HG03442 (cell line): ENCODE measurements around the gene ZFYVE27.

Experiments
- ATAC-seq: cut with Tn5 transposase; IDR thresholded peaks from one replicate; pipeline ENCODE4 v1.9.1; 2021; ENCODE audit warnings: mild to moderate bottlenecking, moderate library complexity; ENCODE audit not compliant: unreplicated experiment

ZFYVE27 gene

DNA sequence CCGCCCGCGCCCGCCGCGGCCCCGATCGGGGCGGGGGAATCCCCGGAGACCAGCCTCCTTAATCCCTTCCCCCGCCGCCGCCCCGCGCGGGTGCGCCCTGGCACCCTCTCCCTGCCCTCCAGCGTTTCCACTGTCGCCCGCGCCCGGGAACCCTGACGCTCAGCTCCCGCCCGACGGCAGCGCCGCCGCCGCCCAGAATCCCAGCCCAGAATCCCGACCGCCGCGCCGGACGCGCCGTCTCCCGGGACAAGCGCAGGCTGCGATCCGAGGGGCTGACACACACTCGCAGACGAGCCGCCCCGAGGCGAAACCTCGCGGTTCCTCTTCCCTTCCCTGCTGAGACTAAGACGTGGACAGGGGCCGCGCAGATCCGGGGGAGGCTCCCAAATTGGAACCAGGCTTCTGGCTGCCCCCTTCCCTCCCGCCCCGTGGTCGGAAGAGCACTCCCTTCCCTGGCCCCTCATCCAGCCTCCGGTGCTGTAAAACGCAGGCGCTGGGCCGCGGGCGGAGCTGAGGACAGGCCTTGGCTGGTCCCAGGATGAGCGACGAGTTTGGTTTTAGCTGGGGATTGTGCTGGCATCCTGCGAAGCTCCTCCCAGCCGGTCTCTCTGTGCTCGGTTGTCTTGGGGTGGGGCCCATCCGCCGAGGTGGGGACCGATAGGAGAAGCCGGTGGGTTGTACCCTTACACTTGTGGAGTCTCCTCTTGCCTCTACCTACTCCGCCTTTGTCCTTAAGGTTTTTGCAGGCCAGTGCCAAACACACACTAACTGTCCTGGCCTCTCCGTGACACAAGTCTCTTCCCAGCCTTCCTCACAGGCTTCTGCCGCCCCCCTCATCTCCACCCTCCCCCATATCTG, 22.3 kb upstream of the ZFYVE27 start:
- peak; percentile 46 for ATAC-seq

DNA sequence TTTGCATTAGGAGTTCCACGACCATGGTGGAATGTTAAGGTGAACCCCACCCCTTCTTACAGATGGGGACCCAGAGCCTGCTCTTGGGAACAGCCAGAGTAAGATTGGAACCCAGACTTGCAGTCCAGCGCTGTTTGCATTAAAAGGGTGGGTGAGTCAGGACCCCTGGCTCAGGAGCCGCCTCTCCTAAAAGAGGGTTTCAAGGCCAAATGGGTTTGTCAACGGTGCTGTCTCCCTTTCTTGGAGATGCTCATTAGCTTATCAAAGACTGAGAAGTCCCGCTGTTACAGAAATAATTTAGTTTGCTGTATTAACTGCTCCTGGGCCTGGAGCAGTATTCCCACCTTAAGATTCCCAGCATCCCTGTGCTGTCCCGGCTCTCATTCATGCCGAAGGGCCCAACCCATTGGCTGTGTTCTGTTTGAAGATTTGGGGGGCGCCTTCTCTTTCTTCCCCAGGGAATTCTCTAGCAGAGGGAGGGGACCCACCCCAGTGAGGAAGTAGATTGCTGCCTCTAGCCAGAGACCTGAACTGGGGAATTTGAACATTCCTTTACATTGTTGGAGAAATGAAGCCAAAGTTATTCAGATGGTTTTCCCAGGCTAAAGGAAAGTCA, 21.6 kb upstream of the ZFYVE27 start:
- ATAC-seq, result no peak

DNA sequence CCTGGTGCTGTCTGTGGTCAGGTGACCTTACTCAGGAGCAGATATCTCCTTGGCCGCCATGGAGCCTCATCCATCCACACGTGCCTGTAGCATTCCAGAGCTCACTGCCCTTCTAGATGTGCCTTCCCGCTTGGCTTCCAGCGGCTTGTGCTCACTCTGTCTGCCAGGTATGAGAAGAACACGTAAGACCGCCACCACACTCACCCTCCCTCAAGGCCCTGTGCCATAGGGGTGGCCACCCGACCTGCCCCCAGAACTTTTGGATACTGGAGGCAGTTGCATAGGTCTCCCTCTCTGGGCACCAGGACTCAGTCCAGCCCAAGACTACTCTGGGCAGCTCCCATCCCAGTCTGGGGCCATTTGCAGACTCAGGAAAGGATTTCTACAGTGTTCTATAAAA, 19.3 kb upstream of the ZFYVE27 start:
- ATAC-seq, result no peak

DNA sequence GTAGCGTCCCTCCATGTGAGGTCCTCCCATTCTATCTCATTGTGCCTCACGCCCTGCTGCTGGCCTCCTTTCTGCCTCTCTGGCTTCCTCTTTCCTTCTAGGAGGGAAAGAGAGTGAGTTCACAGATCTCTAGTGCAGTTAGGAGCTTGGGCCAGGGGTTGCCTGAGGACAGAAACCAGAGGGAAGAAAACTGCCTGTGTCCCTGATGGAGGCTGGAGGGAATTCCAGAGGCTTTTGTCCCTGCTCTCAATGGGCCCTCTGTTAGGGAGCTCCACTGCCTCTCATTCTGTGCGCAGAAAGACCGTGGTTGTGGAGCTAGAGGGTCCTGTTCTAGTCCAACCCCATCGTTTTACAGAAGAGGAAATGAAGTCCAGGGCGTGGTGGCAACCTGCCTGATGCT, 18.8 kb upstream of the ZFYVE27 start:
- no peak for ATAC-seq

DNA sequence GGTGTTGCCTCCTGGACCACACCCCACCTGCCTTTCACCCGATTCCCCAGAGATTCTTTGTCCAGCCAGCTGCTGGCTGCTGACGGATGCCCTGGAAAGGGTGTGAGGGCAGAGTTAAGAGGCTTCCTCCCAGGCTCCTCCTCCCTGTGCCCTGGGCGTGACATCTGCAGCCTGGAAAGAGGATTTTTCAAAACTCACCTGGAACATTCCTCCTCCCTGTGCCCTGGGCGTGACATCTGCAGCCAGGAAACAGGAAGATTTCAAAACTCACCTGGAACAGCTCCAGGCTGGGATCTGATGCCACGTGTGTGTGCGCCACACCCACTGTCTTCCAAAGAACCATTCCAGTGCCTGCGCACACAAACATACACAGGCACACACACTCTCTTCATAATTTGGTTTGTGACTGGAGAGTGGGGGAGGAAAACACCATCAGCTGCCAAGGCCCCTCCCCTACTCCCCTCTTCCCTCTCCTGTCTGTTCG, 18.2 kb upstream of the ZFYVE27 start:
- ATAC-seq, result no peak

DNA sequence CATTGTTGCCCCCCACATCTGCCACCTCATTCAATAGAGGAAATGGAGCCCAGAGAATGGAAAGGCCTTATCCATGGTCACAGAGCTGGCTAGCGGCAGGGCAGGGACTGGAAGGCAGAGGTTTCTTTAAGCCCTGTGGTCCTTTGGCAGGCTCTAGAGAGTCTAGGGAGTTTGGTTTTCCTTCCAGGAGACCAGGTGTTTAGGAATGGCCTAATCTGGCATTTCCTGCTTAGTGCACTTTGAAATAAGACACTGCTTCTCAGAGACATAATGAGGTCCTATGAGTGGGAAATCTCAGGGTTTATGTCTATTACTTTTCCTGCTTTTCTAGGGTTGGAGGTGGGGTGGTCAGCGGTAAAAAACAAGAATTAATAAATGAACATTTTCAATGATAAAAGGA, 17.3 kb upstream of the ZFYVE27 start:
- ATAC-seq, result no peak

DNA sequence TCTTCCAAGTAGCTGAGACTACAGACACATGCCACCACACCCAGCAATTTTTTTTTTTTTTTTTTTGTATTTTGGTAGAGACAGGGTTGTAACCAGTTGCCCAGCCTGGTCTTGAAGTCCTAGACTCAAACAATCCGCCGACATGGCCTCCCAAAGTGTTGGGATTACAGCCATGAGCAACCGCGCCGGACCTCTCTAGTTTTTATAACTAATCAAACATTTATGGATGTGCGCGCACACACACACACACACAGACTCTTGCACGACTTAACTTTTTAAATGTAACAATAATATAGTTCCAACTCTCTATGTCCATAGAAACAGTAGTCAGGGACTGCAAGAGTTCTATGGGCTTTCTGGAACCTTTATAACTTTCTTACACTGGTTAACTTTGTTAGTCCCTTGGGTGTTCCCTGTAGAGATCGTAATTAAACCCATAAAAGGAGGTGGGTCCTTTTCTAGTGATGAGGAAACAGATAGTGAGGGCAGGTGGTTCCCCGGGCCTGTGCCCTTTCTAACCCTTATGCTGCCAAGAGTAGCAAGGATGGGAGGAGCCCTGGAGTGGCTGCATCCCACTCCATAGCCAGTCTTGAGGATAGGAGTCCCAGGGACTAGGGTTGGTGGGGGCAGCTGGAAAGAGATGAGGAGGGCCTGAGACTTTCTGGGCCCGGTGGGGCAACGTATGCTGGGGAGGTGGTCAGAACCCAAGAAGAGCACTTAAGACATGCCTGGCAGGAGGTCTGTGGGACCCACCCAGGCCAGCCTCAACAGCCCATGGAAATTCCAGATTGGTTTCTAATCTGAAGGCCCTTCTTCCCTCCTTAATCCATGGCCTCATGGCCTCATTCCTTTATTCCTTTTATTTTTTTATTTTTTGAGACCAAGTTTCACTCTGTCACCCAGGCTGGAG, 14.8 kb upstream of the ZFYVE27 start:
- ATAC-seq, result no peak

DNA sequence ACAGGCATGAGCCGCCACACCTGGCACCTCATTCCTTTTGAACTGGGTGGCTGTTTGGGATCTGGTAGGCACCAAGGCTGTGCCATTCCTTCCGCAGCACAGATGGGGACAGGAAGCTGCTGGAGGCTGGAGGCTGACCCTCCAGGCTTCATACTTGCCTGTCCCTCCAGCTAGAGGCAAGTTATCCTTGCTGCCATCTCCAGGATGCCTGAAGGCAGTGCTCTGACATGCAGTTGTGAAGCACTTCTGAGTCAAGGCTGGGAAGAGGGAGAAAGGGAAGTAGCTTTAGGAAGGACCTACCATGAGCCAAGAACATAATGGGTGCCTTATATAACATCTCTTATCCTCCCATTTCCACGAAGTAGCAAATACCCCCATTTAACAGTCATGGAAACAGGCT, 13.9 kb upstream of the ZFYVE27 start:
- ATAC-seq, result no peak

DNA sequence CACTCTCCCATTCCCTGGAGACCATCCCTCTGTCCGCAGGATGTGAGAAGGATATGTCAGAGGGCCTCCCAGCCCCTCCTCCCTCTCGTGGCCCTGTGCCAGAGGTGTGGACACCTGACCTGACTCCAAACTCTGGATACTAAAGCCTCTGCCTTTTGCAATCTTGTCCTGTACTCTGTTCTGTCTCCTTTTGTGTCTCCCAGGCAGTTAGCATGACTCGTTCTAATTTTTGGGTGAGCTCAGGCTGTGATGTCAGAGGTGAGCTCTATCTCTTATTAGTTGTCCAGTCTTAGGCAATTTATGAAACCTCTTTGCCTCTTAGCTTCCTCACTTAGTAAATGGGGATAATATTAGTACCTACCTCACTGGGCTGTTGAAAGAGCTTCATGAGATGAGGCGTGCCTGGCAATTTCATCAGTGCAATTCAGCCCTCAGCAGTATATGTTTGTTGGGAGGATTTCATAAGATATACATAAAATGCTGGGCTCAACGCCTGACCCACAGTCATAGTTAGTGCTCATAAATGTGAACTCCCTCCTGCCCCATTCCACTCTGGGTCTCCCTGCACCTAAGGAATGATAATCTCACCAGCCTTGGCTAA, 12.5 kb upstream of the ZFYVE27 start:
- ATAC-seq, result no peak

DNA sequence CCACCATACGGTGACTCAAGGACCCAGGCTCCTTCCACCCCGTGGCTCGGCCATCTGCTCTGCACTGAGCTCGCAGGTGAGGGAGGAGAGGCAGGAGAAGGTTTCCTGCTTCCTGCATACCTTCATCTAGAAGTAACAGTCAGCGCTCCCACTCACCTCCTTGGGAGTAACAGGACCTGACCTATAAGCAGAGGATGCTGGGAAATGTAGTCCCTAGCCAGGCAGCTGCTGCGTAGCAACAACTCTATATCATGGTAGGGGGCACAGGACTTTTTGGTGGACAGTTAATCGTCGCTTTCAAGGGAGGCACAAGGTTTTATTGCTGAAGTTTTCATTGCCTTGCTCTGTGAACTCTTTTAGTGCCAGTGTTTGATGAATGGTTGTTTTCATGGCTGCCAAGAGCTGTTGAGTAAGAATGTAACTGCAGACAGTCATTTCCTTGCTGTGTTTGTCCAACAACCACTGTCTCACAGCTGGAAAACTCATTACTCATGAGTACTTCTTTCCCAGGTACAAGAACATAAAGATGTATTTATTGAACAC, 10.2 kb upstream of the ZFYVE27 start:
- no peak for ATAC-seq

DNA sequence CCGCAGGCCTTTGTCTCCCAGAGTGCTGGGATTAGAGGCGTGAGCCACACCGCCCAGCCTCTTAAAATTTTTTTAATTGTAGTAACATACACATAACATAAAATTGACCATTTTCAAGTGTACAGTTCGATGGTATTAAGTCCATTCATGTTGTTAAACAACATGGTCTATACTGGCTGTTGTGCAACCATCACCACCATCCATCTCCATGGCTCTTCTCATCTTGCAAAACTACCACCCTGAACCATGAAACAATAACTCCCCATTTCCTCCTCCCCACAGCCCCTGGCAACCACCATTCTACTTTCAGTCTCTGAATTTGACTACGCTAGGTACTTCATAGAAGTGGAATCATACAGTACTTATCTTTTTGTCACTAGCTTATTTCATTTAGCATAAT, 7.9 kb upstream of the ZFYVE27 start:
- no peak for ATAC-seq

DNA sequence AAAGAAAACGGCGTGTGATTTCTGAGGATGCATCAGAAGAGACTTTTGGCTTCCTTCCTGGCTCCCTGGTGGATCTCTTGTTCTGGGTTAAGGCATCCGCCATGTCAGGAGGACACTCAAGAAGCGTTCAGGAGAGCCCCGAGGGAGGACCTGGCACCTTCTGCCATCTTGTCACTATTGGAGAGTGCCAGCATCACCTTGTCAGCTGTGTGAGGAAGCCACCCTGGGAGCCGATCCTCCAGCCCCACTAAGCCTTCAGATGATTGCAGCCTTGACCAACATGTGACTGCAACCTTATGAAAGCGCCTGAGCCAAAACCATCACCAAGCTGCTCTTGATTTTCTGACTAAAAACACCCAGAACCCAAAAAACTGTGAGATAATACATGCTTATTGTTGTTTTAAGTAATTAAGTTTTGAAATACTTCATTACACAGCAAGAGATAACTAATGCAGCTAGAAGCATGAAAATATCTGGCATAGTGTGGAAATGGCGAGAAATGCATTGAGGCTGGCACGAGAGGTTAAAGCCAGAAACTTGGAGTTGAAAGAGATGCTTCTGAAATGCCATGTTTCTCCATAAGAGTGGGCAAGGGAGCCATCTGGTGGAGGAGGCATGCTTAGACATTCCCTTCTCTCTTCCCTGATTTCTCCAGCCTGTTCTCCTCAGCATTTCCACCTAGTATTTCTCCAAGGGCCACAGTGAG, 5.4 kb upstream of the ZFYVE27 start:
- ATAC-seq, result no peak

DNA sequence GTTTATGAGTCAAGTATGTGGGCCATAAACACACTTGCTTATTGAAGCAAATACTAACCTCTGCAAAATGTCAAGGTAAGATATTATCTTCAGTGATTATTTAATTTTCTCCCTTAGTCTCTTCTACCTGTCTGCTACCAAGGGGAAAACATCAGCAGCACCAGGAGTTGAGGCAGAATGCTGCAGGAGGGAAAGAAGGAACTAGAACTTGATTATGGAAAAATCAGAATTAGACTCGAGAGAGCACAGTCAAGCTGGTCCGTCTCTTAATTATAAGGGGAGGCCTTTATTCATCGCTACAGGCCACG, 4.9 kb upstream of the ZFYVE27 start:
- no peak for ATAC-seq

DNA sequence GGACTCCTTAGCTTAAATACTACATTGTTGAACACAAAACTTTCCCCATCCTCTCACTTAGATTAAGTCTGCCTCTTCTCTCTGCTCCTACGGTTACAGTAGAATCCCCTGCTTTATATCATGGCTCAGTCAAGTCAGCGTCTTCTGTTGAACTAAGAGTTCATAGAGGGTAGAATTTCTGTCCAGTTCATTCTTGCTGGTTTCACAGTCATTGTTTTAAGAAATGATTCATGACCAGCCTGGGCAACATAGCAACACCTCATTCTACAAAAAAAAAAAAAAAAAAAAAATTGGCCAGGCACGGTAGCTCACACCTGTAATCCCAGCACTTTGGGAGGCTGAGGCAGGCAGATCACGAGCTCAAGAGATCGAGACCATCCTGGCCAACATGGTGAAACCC, 3.7 kb upstream of the ZFYVE27 start:
- ATAC-seq, result no peak

DNA sequence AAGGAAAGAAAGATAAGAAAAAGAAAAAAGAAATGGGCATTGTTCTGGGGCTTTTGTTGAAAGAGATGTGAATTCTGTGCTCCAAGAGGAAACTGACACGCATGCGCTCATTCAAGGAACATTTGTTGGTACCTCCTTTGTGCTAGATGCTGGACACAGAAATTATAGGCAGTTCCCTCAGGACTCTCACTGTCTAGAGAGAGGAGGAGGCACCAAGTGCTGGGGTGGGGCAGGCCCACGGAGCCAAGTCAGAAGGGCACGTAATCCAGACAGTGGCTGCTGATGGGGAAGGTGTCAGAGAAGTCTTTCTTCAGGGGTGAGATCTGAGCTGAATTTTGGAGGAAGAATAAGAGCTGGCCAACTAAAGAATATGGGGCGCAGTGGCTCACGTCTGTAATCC, 2.9 kb upstream of the ZFYVE27 start:
- no peak for ATAC-seq

DNA sequence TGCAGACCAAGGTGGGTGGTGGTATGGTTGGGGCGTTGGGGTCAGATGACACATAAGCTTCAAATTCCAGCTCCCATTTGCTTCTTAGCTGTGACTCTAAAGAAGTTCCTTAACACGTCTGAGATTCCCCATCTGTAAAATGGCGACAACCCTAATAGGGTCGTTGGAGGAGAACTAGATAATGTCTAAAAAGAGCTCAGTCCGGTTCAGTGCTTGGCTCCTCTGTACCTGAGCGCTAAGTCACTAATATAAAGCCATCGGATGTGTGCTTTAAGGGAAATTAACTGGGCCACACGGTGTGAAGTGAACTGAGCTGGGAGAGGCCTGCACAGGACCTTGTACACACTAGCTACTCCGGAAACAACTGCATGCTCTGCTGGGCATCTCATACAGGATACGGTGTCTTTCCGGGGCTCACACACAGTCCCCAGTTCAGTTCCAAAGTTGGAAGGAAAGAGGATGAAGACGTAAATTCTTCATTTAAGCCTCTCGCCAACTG, 476 bp upstream of the ZFYVE27 start:
- ATAC-seq, result peak; percentile 9

DNA sequence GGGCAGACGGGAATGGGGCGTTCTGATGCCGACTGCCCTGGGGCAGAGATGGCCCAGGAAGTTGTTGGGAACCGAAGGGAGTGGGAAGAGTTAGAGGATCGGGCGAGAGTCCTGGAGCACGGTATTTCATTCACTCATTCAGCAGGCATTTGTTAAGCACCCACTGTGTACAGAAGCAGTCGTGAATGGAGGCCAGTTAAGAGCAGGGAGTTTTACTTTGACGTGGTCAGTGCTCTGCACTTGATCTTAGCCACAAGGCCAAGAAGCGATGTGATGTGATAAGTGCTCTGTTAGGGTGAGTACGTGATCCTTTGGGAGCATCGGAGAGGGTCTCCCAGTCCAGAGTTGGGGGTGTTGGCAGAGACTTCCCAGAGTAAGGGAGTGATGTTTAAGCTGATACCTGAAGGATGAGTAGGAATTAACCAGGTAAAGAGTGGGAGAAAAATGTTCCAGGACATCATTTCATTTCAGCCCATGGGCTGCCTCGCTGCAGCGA, 890 bp downstream of the ZFYVE27 start:
- ATAC-seq, result no peak

DNA sequence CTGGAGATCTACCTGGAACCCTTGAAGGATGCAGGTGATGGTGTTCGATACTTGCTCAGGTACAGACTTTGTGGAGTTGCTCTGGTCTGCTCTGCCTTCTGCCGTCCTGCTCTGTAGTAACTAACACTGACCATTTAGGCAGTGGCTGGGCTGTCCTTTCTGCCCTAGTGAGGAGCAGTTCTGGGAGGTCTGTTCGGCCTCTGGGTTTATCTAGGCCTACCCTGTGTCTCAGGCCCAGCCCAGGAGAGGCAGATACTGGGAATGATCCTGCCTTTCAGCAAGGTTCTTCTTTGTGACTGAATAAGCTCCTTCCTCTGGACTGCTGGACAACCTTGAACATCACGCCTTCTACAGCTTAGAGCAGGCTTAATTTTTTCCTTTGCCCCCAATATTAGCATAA, 1.7 kb downstream of the ZFYVE27 start:
- no peak for ATAC-seq

DNA sequence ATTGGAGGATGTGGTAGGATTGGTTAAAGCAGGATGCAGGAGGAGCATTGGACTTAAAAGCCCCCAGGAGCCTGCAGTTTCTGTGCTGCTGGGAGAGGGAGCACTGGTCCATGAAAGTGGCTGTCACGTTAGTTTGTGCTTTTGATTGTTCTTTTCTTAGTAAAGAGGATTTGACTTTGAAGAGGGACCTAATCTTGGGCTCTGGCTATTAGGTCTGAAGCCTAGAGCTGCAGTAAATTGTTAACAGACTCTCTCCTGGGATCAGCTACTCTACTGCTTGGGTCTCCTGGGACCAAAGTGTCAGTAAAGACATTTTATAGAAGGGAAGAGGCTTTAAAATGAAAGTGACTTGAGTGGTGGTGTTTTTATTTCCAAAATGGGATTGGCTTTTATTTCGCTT, 3.7 kb downstream of the ZFYVE27 start:
- ATAC-seq, result no peak
